Right atrium auricular region (tissue), 2 donors: ENCODE results near the gene PSMB7. TPM values are rescaled to one million over a fixed set of nuclear protein-coding genes. Genes with fewer than 3 reads are reported as not detected.

ENCODE experiments used
- DNase-seq: peaks from one replicate; pipeline ENCODE4 v3.0.0-alpha.2; 2019; ENCODE audit warnings: low spot score
- H3K27ac ChIP-seq, 2 donors: fragments of 200-600 bp; sonication (generic); 1 replicate in 1 of 2; 2 replicates in 1 of 2; pipeline ENCODE4 v1.5.1; 2016 to 2019
- H3K27me3 ChIP-seq, 2 donors: fragments of 200-600 bp; sonication (generic); one replicate each; pipeline versions ENCODE4 v1.5.1 to v1.6.0; 2017 to 2019
- H3K36me3 ChIP-seq: fragments of 200-600 bp; sonication (generic); one replicate; pipeline ENCODE4 v1.5.1; 2016
- H3K4me1 ChIP-seq, 2 donors: fragments of 200-600 bp; sonication (generic); one replicate each; pipeline versions ENCODE4 v1.5.1 to v1.6.0; 2017 to 2019
- H3K4me3 ChIP-seq, 2 donors: fragments of 200-600 bp; sonication (generic); 1 replicate in 1 of 2; 2 replicates in 1 of 2; pipeline ENCODE4 v1.5.1; 2017 to 2019; ENCODE audit warnings: mild to moderate bottlenecking in 1 of 2, moderate library complexity in 1 of 2
- H3K9me3 ChIP-seq, 2 donors: fragments of 200-600 bp; sonication (generic); one replicate each; pipeline ENCODE4 v1.5.1; 2019
- CTCF ChIP-seq, 2 donors: fragments of 200-600 bp; sonication (generic); IDR thresholded peaks; one replicate each; pipeline ENCODE4 v1.5.1; 2019; ENCODE audit warnings: antibody characterized with exemption in 2 of 2
- total RNA-seq, 2 donors: library from RNA; depleted of rRNA; stranded (reverse); fragments of >200 nt; gene quantifications; one replicate each; pipeline ENCODE4 v1.1.0, GENCODE V29; 2016

PSMB7 gene
- total RNA-seq, 2 donors from 2014 or later, result 178 to 207 TPM

DNA sequence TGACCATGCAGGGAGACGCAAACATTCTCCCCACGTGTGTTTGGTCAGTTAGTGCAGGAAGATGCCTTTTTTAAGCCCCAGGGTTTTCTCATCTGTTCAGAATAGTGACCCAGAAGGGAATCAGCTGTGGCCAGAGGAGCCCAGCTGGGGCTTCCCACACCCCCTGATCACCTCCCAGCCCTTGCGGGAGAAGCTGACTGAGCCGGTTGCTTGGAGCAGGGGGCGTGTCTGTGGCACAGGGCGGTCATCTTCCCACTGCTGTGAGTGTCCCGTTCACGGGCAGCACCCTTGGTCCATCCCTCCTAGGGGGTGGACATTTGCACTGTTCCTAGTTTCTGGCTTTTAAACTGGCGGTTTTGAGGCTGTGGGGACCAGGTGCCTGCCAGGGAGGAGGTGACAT is 87.8 kb downstream of the PSMB7 start:
- Histone ChIP-seq H3K36me3 (peaks cover 30% of the 10 kb centered on the region), H3K4me3 (no peak overlapping the region), H3K4me1 (no peaks in the 10 kb centered on the region), H3K27me3 (no peaks in the 10 kb centered on the region), H3K27ac (no peak overlapping the region), H3K9me3 (no peaks in the 10 kb centered on the region)
- no peak for TF ChIP-seq CTCF (IDR thresholded peaks at IDR 0.05)
- DNase-seq, result no peak

DNA sequence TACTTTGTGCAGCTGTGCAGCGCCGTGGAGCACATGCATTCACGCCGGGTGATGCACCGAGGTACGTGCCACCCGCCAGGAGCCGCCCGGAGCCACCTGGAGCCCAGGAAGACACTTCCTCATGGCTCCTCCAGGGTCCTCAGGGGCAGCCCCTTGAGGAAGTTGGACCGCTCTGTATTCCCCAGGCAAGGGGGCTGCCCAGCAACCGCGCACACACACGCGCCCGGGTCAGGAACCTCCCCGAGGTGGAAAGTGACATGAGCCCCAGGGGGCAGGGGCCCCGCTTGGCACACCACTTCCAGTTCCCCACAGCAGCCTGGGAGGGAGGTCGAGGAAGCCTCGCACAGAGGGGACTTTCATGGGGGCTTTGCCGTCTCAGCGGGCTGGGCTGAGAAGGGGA is 88.9 kb downstream of the PSMB7 start:
- H3K9me3 ChIP-seq, result no peaks in the 10 kb centered on the region
- no peak for DNase-seq
- H3K4me1 ChIP-seq, result no peaks in the 10 kb centered on the region
- H3K27ac ChIP-seq, result no peak overlapping the region
- no peak overlapping the region for H3K4me3 ChIP-seq
- peaks cover 38% of the 10 kb centered on the region for H3K36me3 ChIP-seq
- no peaks in the 10 kb centered on the region for H3K27me3 ChIP-seq
- no peak for TF ChIP-seq CTCF (IDR thresholded peaks at IDR 0.05)

- Histone ChIP-seq H3K4me3 (no peak overlapping the region), H3K36me3 (peaks cover 38% of the 10 kb centered on the region), H3K27ac (no peak overlapping the region), H3K9me3 (no peaks in the 10 kb centered on the region), H3K4me1 (no peaks in the 10 kb centered on the region), H3K27me3 (no peaks in the 10 kb centered on the region)
- TF ChIP-seq CTCF (IDR thresholded peaks at IDR 0.05), result no peak
- no peak for DNase-seq
Measured at GRCh38 chr9:124325816-124326215, 89.4 kb downstream of the PSMB7 start.

DNA sequence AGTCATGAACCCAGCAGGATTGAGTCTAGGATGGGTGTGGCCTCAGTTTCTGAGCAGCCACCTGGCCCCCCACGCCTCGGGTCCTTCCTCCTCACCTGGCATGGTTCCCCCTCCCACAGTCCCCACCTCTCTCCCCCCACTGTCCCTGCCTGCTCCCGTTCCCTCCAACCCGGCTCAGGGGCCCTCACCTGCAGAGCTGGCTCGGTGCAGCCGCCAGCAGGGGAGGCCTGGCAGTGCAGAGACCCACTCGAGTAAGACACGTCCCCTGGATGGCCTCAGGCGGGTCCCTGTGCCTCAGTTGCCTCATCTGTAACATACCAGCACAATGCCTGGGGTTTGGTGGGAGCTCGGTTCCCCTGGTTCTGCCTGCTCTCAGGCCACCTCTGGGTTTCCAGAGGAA is 91.3 kb downstream of the PSMB7 start:
- no peak for TF ChIP-seq CTCF (IDR thresholded peaks at IDR 0.05)
- H3K27me3 ChIP-seq, result no peaks in the 10 kb centered on the region
- H3K4me3 ChIP-seq, result no peak overlapping the region
- peaks cover 0 to 8% of the 10 kb centered on the region in 2 donors for H3K4me1 ChIP-seq
- no peak for DNase-seq
- no peak overlapping the region for H3K27ac ChIP-seq
- H3K36me3 ChIP-seq, result peaks cover 29% of the 10 kb centered on the region
- no peaks in the 10 kb centered on the region for H3K9me3 ChIP-seq

DNA sequence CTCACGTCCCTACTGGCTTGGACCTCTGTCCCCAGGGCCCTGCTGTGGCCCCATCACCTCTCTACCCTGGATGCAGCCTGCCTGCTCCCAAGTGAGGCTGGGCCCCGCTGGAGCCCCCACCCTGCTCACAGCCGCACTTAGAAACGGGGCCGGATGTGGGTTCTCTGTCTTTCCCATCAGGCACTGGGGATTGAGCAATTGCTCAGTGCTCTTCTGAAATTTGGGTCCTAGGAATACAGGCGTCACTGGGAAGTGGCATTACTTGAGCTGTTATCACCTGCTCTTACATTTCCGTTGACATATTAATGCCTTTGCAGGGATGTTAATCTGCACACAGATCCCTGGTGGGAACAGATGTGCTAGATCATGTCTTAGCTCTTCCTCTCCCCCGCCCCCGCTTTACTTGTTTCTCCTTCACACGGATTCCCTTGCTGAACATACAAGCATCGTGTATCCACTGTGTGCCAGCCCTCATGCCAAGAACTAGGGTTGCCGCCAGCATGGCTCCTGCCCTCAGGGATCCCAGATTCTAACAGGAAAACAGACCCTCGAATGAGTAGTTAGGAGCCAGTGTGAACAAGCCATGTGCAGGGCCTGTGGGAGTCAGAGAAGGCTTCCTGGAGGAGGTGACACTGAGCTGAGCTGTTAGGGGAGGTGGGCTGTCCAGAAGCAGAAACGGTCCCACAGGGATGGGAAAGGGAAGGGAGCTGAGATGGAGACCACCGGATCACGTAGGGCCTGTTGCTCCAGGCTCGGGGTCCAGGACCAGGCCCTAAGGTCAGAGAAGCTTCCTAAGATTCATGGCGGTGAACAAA is 92.4 kb downstream of the PSMB7 start:
- DNase-seq, result no peak
- H3K36me3 ChIP-seq, result peaks cover 19% of the 10 kb centered on the region

More for the DNA sequence above, 92.4 kb downstream of the PSMB7 start:
- H3K4me3 ChIP-seq, result no peak overlapping the region
- TF ChIP-seq CTCF (IDR thresholded peaks at IDR 0.05), result no peak
- no peaks in the 10 kb centered on the region for H3K9me3 ChIP-seq
- H3K27me3 ChIP-seq, result no peaks in the 10 kb centered on the region
- H3K27ac ChIP-seq, result no peak overlapping the region
- H3K4me1 ChIP-seq, result peaks cover 0 to 8% of the 10 kb centered on the region in 2 donors
